Stomach smooth muscle (tissue), 2 donors: Measurements from ENCODE around the gene PEF1.
A peak's percentile ranks its signal among the peaks of the same experiment; 100 is the strongest.

Experiments used
- H3K27ac ChIP-seq: one replicate; pipeline ENCODE4 v1.7.0; 2013; ENCODE audit warnings: mild to moderate bottlenecking, low read length, inconsistent platforms
- H3K27me3 ChIP-seq, 2 donors: one replicate each; pipeline ENCODE4 v1.7.0; 2013; ENCODE audit warnings: low read length in 2 of 2; ENCODE audit not compliant: insufficient read depth in 2 of 2, control insufficient read depth in 1 of 2
- H3K36me3 ChIP-seq, 2 donors: one replicate each; pipeline ENCODE4 v1.7.0; 2013; ENCODE audit warnings: low read length in 2 of 2; ENCODE audit not compliant: control insufficient read depth in 2 of 2, insufficient read depth in 2 of 2
- H3K4me1 ChIP-seq: one replicate; pipeline ENCODE4 v1.7.0; 2013; ENCODE audit warnings: low read length; ENCODE audit not compliant: control insufficient read depth, insufficient read depth
- H3K4me3 ChIP-seq, 2 donors: one replicate each; pipeline ENCODE4 v1.7.0; 2013; ENCODE audit warnings: low read length in 2 of 2
- H3K9ac ChIP-seq, 2 donors: one replicate each; pipeline ENCODE4 v1.7.0; 2013; ENCODE audit warnings: low read length in 2 of 2, mild to moderate bottlenecking in 1 of 2
- H3K9me3 ChIP-seq, 2 donors: one replicate each; pipeline ENCODE4 v1.7.0; 2013; ENCODE audit warnings: low read length in 2 of 2; ENCODE audit not compliant: control insufficient read depth in 2 of 2
- donor health status: healthy.
- donor health status: Pancreatic carcinoma.

PEF1 gene

DNA sequence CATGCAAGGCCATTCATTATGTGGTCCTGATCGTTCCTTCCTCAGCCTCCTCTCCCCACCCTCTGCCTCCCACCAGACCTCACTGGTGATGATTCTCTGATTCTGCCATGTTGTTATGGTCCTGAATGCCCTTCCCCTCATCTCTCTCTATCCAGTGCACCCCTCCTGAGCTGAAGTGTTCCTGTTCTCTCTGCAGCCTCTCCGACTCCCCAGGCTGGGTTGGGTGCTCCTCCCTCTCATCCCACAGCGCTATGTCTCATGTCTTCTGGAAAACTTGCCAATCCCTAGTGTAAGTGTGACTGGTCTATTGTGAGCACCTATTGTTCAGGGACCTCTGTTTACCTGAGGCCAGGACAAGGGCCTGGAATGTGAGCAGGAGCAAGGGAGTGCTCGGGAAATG lies 11.1 kb upstream of the PEF1 start:
- H3K4me3 ChIP-seq: no peak overlapping the region
- peaks cover 28 to 51% of the 10 kb centered on the region in 2 donors for H3K36me3 ChIP-seq
- no peaks in the 10 kb centered on the region for H3K27me3 ChIP-seq
- H3K27ac ChIP-seq: no peak overlapping the region
- peaks cover 7% of the 10 kb centered on the region for H3K4me1 ChIP-seq
- H3K9ac ChIP-seq: no peak overlapping the region
- H3K9me3 ChIP-seq: no peaks in the 10 kb centered on the region

GRCh38 chr1:31655104-31655503 lies 10.4 kb upstream of the PEF1 start:
- Histone ChIP-seq H3K9ac (no peak overlapping the region), H3K9me3 (no peaks in the 10 kb centered on the region), H3K4me1 (peaks cover 10% of the 10 kb centered on the region), H3K27me3 (no peaks in the 10 kb centered on the region), H3K27ac (no peak overlapping the region), H3K36me3 (peaks cover 26 to 49% of the 10 kb centered on the region in 2 donors), H3K4me3 (no peak overlapping the region)

GRCh38 chr1:31654474-31654776 lies 9.7 kb upstream of the PEF1 start:
- Histone ChIP-seq H3K27ac (no peak overlapping the region), H3K4me3 (no peak overlapping the region), H3K36me3 (peaks cover 24 to 47% of the 10 kb centered on the region in 2 donors), H3K27me3 (no peaks in the 10 kb centered on the region), H3K4me1 (peaks cover 13% of the 10 kb centered on the region), H3K9me3 (no peaks in the 10 kb centered on the region), H3K9ac (no peak overlapping the region)

GRCh38 chr1:31653717-31654473 lies 9.2 kb upstream of the PEF1 start:
- Histone ChIP-seq H3K9ac (no peak overlapping the region), H3K4me3 (no peak overlapping the region), H3K27ac (no peak overlapping the region), H3K36me3 (peaks cover 24 to 45% of the 10 kb centered on the region in 2 donors), H3K4me1 (peaks cover 13% of the 10 kb centered on the region), H3K9me3 (no peaks in the 10 kb centered on the region), H3K27me3 (no peaks in the 10 kb centered on the region)

- Histone ChIP-seq H3K4me3 (no peak overlapping the region), H3K9ac (no peak overlapping the region), H3K27me3 (no peaks in the 10 kb centered on the region), H3K4me1 (peaks cover 13% of the 10 kb centered on the region), H3K27ac (no peak overlapping the region), H3K9me3 (no peaks in the 10 kb centered on the region), H3K36me3 (peaks cover 17 to 40% of the 10 kb centered on the region in 2 donors)
Measured at GRCh38 chr1:31652891-31653499, 8.3 kb upstream of the PEF1 start.

DNA sequence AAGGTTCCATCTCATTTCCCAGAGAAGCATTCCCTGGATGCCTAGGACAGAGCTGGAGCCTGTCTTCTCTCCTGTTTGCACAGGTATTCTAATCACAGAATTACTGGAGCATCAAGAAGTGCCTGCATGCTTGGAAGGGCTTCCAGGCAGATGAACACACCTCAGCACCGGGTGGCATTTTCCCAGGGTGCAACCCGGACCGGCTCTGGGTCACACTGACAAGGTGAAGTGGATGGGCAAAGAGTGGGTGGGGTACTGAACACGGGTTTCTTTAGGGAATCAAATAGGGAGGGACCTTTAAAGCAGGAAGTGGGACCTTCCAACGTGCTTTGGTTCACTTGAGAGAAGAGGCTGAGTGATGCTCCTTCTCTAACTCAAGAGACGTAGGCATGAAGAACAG lies 7.1 kb upstream of the PEF1 start:
- Histone ChIP-seq H3K4me3 (no peak overlapping the region), H3K27ac (peak overlapping the region; percentile 49), H3K9me3 (no peaks in the 10 kb centered on the region), H3K36me3 (peaks cover 14 to 34% of the 10 kb centered on the region in 2 donors), H3K4me1 (peaks cover 13% of the 10 kb centered on the region), H3K27me3 (no peaks in the 10 kb centered on the region), H3K9ac (no peak overlapping the region)

- Histone ChIP-seq H3K36me3 (peaks cover 11 to 31% of the 10 kb centered on the region in 2 donors), H3K9me3 (no peaks in the 10 kb centered on the region), H3K9ac (no peak overlapping the region), H3K4me3 (no peak overlapping the region), H3K27me3 (no peaks in the 10 kb centered on the region), H3K4me1 (peaks cover 13% of the 10 kb centered on the region), H3K27ac (peak overlapping the region; percentile 49)
Measured at GRCh38 chr1:31651089-31651420, 6.4 kb upstream of the PEF1 start.

DNA sequence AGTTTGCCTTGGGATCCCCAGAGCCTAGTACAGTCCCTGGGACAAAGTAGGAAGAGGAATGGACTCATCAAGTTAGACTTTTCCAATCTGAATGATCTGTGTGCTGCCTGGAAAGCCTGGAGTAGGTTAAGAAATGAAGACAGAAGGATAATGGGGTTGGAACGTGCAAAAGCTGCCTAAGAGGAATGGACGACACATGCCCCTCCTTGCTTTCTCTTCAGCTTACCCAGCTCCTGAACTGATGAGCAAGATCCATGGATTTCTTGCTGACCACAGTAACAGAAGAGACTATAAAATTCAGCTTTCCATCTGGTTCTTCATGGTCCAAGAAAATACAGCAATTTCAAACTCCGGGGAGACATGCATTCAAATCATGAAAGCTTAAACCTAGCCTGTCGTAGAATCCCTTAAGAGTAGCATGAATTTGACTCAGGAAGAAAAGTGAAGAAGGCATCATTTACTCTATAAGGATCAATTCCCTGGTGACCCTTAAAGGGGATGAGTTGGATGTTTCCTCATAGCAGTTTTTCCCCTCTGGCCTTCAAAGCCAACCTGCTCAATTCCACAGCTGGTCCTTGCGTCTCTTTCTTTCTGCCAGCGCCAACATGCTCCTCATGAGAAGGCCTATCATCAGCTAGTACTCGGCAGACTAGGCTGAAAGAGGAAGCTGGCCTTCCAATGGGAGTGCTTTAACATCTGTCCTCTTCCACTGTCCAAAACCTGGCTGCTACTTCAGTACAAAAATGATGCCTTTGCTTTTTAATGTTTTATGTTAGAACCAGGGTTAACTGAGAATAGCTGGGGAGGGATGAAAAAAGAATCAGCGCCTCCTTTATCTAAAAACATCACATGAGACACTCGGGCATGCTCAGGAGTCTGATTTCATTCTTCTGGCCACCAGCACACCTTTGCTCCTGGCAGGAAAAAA lies 5.7 kb upstream of the PEF1 start:
- Histone ChIP-seq H3K36me3 (peaks cover 6 to 26% of the 10 kb centered on the region in 2 donors), H3K9ac (no peak overlapping the region), H3K27ac (peak overlapping the region; percentile 49), H3K27me3 (no peaks in the 10 kb centered on the region), H3K4me3 (no peak overlapping the region), H3K9me3 (no peaks in the 10 kb centered on the region), H3K4me1 (peaks cover 17% of the 10 kb centered on the region)

GRCh38 chr1:31648641-31649357 lies 4.1 kb upstream of the PEF1 start:
- peaks cover 6 to 15% of the 10 kb centered on the region in 2 donors for H3K36me3 ChIP-seq
- no peak overlapping the region for H3K4me3 ChIP-seq
- no peak overlapping the region for H3K9ac ChIP-seq
- H3K27ac ChIP-seq: no peak overlapping the region
- H3K9me3 ChIP-seq: no peaks in the 10 kb centered on the region
- H3K4me1 ChIP-seq: peaks cover 25% of the 10 kb centered on the region
- no peaks in the 10 kb centered on the region for H3K27me3 ChIP-seq

DNA sequence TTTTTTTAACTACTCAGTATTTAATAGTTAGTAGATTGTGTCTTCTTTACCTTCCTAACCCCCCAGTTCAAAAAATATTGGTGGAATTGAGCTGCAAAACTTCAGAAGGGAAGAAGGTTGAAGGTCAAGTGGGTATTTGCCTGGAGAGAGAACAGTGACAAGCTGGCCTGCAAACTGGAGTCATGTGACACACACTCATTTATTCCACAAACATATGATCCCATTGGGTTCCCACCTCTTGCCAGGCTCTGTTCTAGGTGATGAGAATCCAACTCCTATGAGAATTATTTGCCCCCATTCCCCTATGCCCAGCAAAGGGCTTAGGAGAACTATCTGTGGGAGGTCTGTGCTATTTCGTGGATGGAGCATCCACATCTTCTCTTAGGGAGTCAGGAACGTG lies 3.5 kb upstream of the PEF1 start:
- Histone ChIP-seq H3K9me3 (no peaks in the 10 kb centered on the region), H3K4me3 (no peak overlapping the region), H3K36me3 (peaks cover 3 to 10% of the 10 kb centered on the region in 2 donors), H3K4me1 (peaks cover 31% of the 10 kb centered on the region), H3K9ac (no peak overlapping the region), H3K27me3 (no peaks in the 10 kb centered on the region), H3K27ac (no peak overlapping the region)
